Measurements from ENCODE around the gene CEP57L1.
A peak's percentile ranks its signal among the peaks of the same experiment; 100 is the strongest.

Gene CEP57L1

DNA sequence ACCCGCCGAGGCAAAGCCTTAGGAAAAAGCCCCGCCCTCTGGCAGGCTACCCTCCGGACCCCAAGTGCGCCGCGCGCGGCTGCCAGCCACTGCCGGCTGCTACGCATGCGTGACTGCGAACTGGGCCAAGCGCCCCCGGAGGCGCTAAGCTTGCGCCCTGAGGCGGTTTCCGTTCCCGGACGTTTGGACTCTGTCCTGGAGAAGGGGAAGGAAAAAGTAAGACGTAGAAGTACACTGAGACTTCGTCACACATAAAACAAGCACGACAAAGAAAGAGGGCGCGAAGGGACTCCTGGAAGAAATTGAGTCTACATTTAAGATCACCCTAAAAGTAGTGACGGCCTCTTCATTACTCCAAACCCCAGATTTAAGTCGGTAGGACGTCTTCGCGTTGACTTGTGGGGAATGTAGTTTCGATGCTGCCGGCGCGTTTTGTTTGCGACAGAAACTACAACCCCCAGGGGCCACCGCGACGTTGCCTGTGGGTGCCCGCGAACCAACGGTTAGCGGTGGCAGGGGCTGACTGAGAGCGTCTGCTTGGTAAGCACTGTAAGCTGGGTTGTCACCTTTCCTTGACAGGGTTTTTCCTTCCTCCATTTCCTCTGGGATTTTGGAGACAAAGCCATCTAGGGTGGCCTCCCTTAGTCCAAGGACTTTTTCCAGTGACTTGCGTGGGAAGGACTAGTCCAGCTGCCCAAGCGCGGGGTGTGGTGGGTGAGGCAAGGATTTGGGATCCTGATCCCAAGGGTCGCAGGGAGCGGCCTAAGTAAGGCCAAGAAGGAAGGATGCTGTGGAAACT, at the start of gene CEP57L1:
Gene CEP57L1 (plus strand): TSS at position 472 of the 799 bp plus-strand sequence. CDS start 49,715 bp downstream, outside the sequence.
- DNase-seq (ENCODE audit: low read depth in 2 of 2) = peak; percentile 97

DNA sequence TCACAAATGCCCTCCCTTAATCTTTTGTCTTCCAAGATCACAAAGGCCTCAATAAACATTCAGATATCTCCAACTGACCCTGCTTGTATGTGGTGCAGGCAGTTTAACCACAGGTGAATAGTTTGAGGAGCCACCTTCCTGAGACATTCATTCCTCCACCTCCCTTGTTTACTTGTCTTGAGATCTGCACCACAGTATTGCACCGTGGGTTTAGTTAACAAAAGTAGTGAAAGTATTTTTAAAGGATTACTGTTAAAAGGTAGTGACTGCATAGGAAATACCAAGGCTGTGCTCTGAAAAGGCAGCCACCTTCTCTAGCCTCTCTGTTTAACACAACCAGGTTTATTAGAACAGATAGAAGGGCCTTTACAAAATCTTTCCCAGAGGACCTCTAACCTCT, 47.1 kb upstream of the CEP57L1 start:
- no peak for DNase-seq (ENCODE audit: low read depth in 2 of 2)

DNA sequence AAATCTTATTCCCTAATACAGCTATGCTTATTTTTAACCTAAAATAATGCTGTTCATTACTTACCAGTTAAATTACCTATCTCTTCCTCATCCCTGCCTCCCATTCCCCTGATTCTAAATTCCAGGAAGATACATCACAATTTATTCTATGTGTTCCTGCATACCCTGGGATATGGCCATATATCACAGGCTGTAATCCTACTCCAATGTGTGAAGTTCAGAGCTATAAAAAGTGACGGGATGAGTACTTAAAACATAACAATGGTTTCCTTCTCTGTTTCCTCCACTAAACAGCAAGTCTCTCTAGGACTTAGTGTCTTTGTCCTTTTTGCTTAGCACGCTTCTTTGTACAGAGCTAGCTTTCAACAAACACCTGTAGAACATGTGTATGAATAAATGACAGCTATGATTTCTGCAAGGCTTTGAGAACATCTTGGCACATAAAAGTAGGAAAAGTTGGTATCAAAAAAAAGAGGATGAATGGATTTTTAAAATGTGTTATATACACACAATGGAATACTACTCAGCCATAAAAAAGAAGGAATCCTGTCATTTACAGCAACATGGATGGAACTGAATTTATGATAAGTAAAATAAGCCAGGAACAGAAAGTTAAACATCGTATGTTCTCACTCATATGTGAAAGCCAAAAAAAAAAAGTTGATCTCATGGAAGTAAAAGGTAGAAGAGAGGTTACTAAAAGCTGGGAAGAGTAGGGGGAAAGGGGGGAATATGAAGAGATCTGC, 46.5 kb upstream of the CEP57L1 start:
- no peak for DNase-seq (ENCODE audit: low read depth in 2 of 2)

DNA sequence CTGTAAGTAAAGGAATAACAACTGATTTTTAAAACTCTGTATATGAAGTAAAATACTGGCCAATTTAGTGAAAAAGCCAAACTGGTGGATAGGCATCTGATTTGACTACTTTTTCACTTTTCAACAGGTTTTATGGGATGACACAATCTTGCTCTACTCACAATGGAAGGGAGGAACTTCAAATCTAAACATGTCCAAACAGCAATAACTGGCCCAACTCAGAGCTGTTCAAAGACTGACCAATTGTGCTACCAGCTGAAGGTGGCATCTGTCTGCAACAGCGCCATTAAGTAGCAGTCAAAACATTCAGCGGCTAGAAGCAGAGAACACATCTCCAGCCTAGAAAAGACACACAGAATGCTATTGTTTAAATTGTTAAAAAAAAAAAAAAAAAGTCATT, 45.3 kb upstream of the CEP57L1 start:
- no peak for DNase-seq (ENCODE audit: low read depth in 2 of 2)

DNA sequence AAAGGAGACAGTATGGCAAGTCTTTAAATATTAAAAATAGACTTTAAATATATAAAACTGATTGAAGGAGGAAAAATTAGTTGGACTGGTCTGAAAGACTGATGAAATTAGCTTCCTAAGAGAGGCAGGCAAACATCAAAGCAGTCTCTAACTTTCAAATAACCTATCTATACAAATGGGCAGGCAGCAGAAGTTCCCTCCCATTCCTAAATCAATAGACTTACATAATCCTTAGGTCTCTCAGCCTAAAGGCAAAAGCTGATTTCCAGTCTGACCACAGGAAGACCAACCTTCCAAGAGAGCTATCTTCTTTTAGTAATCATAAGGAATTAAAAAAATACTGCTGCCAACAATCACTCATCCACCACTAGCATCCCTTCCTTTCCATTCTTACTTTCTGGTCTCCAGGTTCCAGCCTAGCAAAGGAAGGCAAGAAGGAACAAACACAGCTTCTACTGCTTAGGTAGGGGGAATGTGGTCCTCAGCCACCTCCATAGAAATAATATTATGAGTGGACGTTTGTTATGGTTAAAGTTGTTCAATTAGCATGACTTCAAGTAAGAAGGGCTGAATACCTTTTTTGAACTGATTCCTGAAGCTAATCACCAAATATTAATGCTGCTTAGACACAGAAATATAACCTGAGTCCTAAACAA, 44.7 kb upstream of the CEP57L1 start:
- DNase-seq (ENCODE audit: low read depth in 2 of 2) = no peak

DNA sequence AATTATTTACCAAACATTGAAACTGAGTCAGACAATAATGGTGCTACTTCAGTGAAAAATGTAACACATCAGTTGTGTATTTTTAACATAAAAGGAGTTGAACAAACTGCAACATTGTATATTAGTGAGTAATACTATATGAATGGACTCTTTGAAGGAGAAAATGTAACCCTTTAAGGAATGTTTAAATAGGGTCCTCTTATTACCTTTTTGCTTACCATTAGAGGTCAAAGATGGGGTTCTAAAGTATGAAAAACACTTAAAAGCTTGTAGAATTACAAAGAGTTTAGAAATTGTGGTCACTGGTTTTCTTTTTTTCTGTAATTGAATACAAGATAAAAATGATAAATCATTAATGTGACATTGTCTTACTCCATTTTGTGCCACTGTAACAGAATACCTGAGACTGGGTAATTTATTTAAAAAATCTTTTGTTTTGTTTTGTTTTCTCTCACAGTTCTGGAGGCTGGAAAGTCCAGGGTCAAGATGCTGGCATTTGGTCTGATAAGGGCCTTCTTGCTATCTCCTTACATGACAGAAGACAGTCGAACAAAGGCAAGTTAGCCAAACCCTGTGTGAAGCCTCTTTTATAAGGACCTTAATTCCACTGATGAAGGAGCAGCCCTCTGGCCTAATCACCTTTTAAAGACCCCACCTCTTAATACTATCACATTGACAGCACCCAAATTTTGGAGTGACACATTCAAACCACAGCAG, 43.8 kb upstream of the CEP57L1 start:
- no peak for DNase-seq (ENCODE audit: low read depth in 2 of 2)

DNA sequence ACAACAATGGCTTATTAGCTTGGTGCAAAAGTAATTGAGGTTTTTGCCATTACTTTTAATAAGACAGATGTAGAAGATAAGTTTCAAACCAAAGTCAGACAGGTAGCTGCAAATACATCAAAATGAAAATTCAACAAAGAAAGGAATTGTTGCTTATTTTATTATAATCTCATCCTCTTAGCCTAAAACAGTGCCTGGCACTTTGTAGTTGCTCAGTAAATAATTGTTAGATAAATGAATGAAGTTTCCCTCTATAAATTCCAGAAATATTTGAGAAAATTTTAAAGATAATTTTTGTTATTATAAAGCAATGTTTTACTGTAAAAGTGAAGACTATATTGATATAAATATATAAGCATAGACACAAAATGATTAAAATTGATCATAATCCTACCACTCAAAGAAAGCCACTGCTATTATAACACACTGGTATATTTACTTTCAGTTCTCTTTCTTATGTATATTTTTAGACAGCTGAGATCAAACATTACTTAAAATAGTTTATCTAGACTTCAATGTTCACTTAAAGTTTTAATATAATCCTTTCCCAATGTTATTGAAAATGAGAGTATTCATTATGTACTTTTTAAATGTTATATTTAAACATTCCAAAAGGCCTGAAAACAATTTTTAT, 43.2 kb upstream of the CEP57L1 start:
- DNase-seq (ENCODE audit: low read depth in 2 of 2) = no peak

DNA sequence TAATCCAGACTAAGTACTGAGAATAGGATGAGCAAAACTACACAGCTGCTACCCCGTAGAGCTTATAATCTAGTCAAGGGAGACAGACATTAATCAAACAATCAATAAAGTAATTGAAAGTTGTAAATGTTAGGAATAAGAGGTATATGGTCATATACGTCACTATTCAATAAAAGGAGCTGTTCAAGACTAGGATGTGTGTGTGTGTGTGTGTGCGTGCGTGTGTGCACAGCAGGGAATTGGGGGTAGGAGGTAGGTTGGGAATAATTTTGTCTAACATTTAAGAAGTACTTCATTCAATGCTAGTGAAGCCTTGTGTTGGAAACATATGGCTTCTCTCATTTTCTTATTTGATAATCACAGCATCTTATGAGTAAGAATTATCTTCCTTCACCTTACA, 42.5 kb upstream of the CEP57L1 start:
- no peak for DNase-seq (ENCODE audit: low read depth in 2 of 2)

DNA sequence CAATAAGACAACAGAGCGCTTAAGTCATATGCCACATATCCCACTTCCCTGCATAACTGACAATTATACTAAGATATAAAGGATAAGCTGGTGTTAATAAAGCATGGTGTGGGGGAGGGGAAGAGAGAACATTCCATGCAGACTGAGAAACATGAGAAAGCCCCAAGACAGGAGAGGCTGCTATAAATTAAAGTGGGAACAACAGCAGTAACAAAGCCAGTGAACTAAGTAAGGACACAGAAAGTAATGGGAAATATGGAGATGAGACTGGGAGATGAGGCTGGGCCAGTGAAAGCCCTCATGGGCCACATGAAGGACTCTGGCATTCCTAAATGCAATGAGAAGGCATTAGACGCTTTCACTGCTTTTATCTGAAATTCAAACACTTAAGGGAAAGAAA, 42.0 kb upstream of the CEP57L1 start:
- peak in 1 of 2 experiments; percentile 16 for DNase-seq (ENCODE audit: low read depth in 2 of 2)

DNA sequence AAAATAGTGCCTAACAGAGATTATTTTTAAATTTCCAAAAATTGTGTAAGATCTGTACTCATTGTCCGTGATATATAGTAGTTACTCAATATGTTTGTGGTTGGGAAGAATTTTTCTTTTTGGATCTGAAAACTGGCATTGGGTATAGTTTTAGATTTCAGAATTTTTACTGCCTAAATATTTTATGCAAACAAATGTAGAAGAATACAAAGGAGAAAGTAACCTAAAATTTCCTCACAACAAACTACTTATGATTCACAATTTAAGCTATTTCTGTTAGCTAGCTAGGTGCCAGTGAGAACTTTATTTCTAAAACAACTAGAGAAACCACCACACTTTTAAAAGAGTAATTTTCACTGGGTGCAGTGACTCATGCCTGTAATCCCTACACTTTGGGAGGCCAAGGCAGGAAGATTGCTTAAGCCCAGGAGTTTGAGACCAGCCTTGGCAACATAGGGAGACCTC, 39.5 kb upstream of the CEP57L1 start:
- no peak for DNase-seq (ENCODE audit: low read depth in 2 of 2)

DNA sequence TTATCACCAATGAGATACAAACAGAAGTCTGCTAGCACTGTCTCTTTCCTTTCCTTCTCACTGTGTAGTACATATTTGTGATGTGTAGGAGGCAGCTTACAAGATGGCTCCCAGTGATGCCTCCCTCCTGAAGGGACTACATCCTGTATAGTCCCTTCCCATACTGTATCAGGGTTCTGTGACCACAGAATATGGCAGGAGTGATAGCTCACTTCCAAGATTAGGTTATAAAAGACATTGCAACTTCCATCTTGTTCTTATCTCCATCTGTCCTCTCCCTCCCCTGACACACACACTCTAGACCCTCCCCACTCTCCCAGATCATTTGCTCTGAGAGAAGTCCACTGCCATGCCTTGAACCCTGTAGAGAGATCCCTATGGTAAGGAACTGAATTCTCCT, 38.6 kb upstream of the CEP57L1 start:
- DNase-seq (ENCODE audit: low read depth in 2 of 2) = no peak

DNA sequence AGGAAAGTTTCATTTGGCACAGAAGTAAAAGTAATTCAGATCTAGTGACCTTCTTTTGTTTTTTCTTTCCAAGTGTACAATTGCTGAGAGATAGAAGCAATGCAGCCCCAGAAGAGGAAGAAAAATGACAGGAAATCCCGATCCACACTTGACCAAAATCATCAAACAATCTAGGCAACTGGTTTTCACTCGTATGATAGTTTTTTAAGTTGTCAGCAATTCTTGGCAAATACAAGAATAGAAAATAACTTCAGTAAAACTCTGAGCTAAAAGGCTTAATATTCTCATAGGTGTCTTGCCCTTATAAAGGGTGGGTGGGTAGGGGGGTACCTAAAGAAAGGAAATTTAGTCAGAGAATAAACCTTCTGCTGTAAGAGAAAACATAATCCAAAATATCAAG, 36.7 kb upstream of the CEP57L1 start:
- DNase-seq (ENCODE audit: low read depth in 2 of 2) = no peak

DNA sequence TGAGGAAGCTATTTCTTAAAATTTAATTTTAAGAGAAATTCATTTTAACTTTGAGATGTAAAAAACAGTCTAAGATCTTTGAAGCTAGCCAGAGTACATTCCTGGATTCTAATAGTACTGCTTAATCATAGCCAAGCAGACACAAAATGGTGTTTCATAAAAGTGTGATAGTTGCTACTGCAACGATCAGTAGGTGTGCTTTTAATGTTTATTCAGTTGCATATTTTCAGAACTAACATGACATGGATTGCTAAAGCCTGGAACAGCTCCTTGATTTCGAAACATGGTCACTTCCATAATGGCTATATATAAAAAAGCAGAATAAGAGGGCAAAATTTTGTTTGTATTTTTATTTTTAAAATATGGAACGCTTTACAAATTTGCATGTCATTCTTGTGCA, 36.2 kb upstream of the CEP57L1 start:
- no peak for DNase-seq (ENCODE audit: low read depth in 2 of 2)

DNA sequence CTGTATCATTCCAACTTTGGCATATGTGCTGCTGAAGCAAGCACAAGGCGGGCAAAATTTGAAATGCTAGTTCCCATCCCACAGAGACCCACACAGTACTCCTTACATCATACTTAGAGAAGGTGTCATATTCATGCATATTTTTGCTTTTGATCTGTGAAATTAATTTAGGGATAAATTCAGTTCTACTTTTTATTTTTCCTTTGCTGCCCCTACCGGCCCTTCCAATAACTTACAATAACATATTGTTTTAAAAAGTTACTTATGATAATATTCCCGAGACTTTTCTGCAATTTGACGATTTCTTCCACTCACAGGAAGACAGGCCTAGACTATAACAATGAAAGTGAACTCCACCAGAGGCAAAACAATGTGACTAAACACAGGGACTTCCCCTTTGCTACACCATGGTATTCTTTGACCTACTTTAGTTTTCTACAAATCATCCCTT, 35.7 kb upstream of the CEP57L1 start:
- DNase-seq (ENCODE audit: low read depth in 2 of 2) = no peak

DNA sequence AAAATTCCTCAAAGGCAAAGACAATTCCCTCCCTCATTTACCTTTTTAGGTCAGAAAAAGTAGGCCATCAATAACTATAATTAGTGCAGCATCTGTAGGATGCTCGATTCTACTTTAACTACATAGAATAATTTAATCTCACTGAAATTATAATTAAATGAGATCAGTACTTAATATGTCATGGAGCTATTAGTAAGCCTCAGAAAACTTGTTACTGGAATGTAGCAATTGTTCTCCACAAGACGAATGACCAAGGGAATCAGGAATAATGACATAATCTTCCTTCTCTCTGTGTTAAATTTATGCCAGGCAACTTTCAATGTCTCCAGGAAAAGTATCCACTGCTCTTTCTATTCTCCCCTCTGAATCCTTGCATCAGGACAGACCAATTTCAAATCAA, 34.7 kb upstream of the CEP57L1 start:
- DNase-seq (ENCODE audit: low read depth in 2 of 2) = no peak

DNA sequence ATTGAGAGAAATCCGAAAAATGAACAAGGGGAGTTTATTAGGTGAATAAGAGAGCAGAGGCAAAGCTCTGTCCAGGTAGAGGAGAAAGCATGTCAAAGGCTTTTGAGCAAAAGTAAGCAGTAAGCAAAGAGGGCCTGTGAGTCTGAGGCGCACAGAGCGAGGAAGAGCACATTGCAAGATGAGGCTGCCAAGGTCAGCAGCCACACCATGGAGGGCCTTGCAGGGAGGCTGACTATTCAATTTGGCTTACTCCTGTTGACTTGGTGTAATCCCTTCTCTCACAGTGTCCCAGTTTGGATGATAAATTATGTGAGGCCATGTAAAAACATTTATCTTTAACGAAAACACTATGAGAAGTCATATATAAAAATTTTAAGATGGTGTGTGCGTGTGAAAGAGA, 33.1 kb upstream of the CEP57L1 start:
- no peak for DNase-seq (ENCODE audit: low read depth in 2 of 2)

DNA sequence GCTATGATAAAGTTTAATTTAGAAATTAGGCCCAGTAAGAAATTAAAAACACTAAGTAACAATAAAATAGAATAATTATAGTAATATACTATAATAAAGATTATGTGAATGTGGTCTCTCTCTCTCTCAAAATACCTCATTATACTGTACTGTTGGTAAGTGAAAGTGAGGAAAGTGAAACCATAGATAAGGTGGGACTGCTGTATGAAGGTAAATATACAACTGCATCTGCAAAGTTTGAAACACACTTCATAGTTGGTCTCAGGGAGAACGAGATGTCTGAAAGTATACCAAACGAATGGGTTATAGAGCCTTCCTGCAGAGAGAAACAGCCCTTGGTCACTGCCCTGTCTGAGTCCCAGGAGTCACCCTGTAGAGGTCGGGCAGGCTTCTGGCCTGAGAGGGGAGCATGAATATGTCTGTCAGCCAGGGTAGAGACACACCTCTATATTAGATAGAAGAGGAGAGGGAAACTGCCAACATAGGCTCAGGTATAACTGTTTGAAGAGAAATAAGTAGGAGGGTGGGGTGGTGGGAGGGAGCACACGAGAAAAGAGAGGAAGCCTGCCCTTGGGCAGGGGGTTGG, 32.4 kb upstream of the CEP57L1 start:
- DNase-seq (ENCODE audit: low read depth in 2 of 2) = no peak

DNA sequence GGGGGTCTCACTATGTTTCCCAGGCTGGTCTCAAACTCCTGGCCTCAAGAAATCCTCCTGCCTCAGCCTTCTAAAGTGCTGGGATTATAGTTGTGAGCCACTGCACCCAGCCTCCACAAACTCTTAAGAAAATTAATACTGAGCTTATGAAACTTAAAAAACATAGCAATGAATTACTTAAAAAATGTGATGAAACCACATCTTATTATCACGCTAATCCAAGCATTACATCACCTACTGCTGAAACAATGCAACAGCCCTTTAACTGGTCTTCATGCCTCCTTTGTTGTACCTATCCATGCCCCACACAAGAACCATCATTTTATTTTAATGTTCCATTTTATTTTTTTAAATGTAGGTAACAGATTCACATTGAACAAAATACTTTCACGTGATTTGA, 25.6 kb upstream of the CEP57L1 start:
- DNase-seq (ENCODE audit: low read depth in 2 of 2) = no peak

DNA sequence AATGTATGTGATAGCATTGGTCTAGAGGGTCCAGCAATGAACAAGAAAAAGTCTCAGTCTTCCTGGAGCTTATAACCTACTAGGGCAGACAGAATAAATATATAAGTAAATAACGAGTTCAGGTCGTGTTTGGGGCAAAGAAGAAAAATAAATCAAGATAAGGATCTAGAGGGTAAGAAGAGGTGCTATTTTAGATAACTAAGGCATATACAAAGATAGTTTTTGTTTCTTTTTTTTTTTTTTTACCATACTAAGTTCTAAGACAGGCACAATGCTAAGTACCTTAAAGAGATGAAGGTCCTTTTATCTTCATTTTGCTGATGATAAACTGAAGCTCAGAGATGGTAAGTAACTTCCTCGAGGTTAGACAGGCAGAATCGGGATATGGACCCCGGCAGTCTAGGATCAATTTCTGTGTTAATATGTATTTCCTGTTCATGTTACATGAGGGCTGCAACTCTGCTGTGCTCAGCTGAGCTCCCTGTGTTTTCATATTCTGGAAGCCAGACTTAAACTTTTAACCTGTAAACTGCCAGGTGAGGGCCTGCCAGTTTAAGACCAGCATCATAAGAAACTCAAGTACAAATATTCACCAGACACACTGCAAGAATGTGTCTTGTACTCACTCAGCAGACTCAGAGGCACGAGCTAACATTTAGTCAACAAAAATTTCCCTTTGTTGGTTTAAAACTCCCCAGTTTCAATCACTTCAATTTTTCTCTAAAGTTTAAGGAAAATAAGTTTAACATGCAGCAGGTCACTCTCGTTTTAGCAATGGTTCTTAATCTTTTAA, 24.0 kb upstream of the CEP57L1 start:
- no peak for DNase-seq (ENCODE audit: low read depth in 2 of 2)
